GM21390 (cell line): ENCODE results near the gene SERP2.

Experiments used
- ATAC-seq: cut with Tn5 transposase; IDR thresholded peaks from one replicate; pipeline ENCODE4 v1.9.1; 2021; ENCODE audit not compliant: unreplicated experiment

SERP2 gene

GRCh38 chr13:44386913-44387556 is 13.4 kb downstream of the SERP2 start:
- no peak for ATAC-seq

DNA sequence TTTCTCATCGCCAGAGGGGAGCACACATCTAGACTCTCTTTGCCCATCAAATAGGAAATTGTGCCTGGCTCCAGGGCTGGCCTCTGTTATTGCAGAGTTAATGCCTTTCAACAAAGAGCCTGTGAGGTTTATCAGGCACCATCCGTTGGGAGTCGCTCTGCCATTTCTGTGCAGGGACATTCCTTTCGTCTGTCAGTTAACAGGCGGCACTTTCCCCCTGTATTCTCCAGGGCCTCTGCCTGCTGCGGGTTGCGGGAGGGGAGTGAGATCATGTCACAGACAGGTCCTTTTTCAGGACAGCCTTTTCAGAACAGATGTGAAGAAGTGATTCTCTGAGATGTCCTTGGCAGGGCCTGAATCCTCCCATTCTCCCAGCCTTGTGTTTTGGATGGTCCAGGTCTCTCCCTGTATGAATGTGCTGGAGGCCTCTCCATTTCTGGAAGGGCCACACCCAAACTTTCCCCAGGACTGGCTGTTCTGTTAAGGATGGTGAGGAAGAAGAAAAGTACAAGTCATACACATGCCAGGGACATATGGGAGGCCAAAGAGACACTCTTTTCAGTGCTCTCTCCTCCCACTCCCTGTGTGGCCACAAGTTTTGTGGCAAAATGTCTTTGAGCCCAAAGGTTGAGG is 14.9 kb downstream of the SERP2 start:
- ATAC-seq = no peak

DNA sequence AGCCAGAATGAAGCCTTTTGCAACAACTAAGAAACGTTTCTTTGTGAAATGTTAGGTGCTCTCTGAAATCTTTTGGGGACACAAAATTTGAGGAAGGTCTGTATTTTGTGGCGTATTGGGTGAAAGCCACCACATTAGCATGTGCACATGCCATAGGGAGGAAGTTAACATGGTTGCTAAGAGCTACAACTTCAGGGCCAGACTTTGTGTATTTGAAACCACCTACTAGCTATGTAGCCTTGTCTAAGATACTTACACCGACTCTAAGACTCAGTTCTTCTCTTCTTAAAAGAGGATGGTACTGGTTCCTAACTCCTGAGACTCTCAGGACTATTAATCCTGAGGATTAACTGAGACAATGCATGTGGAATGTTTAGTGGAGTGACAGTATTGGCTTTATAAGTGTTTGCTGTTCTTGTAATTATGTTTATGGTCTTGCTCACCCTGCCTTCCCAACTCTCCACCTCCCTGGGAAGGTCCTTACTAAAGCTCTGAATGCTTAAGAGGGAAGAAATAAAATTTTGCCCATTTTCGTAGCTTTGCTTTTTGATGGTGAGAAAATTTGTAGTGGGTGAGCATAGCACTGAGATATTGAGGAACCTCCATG is 15.5 kb downstream of the SERP2 start:
- no peak for ATAC-seq

DNA sequence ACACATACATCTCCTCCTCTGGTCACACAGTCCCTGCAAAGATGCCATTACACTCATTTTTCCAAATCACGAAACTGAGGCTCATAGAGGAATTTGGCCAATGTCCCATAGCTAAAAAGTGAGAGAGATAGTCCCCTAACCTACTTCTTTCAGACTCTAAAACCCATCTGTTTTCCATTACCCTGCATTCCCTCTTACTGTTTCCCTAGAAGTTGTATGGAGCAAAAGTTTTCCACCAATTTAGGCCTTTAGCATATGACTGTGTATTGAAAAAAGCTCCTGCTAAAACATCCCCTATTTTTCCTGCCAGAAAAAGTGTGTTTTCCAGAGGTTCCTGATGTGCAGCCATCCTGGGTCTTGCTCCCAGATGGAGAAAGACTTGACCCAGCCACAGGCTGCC is 16.3 kb downstream of the SERP2 start:
- ATAC-seq = no peak

- ATAC-seq = no peak
Observed at GRCh38 chr13:44393391-44393790, 19.8 kb downstream of the SERP2 start.

DNA sequence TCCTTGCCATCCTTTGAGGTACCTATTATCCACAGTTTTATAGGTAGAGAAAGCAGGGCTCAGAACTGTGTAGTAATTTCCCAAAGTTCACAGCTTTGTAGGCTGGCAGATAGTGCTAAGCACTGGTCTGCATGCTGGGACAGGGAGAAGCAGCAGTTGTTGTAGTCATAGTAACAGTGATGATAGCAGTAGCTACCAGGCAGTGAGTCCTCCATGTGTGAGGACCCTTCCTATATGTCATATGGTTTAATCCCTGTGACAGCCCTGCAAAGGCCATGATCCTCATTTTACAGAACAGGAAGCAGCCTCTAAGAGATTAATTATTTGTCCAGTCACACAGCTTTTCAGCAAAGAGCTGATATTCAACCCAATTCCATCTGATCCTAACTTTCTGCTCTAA is 21.0 kb downstream of the SERP2 start:
- ATAC-seq = no peak

DNA sequence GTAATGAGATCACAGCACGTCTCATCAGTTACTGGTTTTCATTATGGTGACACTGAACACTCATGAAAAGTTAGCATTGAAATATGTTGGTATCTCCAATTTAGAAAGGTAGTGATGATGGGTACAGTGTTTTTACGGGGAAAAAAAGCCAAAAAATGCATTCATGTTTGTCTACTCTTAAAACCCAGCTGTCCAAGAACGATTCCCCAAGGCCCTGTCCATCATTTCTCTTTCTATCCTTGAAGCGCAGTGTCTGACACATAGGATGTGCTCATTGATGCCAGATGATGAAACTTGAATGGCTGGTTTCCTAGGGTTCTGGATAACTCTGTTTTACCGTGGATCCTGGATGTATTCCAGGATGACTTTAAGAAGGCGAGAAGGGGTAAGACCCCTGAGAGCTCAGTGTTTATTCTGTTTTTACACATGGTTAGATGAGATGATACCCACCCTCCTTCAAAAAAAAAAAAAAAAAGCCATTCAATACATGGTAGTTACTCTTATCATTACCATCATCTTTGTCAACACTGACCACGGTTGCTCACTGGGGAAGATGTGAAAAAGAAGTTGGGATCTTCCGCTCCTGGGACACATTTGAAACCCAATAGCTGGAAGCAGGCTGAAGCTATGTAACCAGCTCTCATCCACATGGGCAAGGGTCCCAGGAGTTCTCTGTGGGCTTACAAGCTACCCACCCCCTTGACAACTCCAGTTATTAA is 22.5 kb downstream of the SERP2 start:
- no peak for ATAC-seq

GRCh38 chr13:44396701-44397580 is 23.3 kb downstream of the SERP2 start:
- ATAC-seq = no peak

DNA sequence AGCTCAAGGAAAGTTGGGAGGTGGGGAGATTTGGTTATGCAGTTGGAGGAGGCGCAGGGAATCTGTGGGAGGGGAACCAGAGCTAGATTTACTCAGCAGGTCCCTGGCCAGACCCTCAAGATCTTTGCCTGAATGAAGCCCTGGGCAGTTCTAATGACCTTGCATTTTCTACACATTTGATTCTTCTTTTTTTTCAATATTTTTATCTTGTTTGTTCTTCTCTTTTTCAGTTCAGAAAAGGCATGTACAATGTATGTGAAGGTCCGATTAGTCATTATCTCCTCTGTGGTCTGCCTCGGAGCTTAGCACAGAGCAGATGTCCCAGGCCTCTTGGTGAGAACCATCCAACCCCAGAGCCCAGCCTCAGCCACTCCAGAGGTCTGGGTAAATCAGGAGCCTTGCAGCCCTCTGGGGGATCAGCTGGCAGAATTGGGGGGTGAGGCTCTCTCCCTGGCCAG is 24.2 kb downstream of the SERP2 start:
- no peak for ATAC-seq

- no peak for ATAC-seq
Observed at GRCh38 chr13:44398606-44399005, 25.0 kb downstream of the SERP2 start.

GRCh38 chr13:44399074-44399473 is 25.4 kb downstream of the SERP2 start:
- no peak for ATAC-seq

GRCh38 chr13:44400736-44401135 is 27.1 kb downstream of the SERP2 start:
- no peak for ATAC-seq

GRCh38 chr13:44401577-44401976 is 28.0 kb downstream of the SERP2 start:
- no peak for ATAC-seq

DNA sequence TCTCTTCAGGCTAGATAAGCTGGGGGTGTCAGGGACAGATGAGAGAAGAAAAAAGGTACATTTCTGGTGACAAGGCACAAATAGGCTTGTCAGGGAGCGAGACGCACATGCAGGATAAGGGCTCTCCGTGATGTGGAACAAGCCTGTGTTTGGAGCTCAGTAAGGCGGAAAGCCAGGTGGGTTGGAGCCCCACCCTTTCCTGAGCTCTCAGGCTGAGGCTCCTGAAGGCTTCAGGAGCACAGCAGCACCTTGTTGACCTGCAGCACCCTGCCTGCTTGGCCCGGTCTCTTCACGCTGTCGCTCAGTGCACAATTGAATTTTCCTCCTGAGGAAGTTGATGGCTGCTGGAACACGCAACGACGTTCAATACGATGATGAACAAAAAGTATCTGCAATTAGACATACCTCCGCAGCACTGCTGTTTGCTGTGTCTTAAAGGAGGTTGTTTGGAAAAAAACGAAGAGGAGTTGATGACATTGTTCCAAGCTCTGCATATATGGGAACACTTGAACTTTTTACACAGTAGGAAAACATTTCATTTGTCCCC is 29.3 kb downstream of the SERP2 start:
- ATAC-seq = no peak

GRCh38 chr13:44403461-44404056 is 29.9 kb downstream of the SERP2 start:
- ATAC-seq = no peak

GRCh38 chr13:44404261-44405132 is 30.9 kb downstream of the SERP2 start:
- ATAC-seq = no peak

- no peak for ATAC-seq
Observed at GRCh38 chr13:44406617-44407016, 33.0 kb downstream of the SERP2 start.

- ATAC-seq = no peak
Observed at GRCh38 chr13:44407379-44407778, 33.8 kb downstream of the SERP2 start.

DNA sequence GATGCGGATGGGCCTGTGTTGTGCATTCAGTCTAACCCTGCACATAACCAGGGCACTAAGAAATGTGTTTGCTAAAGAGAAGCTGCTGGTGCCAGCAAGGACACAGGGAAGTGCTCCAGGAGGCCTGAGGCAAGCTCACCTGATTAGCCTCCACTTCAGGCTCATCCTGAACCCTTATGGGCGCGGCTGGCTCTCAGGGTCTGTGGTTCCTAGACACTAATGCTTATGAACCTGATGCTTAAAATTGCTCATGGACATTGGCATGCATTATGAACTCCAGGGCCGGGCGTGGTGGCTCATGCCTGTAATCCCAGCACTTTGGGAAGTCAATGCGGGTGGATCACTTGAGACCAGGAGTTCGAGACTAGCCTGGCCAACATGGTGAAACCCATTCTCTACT is 34.3 kb downstream of the SERP2 start:
- ATAC-seq = no peak
